BLaER1 treated with 17β-estradiol and CSF1 and Interleukin-3, amounts not matched to agents 10 nM and 100 nM (cell line): ENCODE results near the gene DPM2.

Experiments used
- H3K27ac ChIP-seq, 11 experiments: shearing (Covaris generic); formaldehyde crosslinking; 2 replicates each; pipeline ENCODE4 v1.8.1; 2022
- H3K27me3 ChIP-seq, 11 experiments: shearing (Covaris generic); formaldehyde crosslinking; 2 replicates each; pipeline ENCODE4 v1.8.1; 2022
- H3K36me3 ChIP-seq, 11 experiments: shearing (Covaris generic); formaldehyde crosslinking; 2 replicates each; pipeline ENCODE4 v1.8.1; 2022
- H3K4me1 ChIP-seq, 10 experiments: shearing (Covaris generic); formaldehyde crosslinking; 2 replicates each; pipeline ENCODE4 v1.8.1; 2022
- H3K4me2 ChIP-seq, 11 experiments: shearing (Covaris generic); formaldehyde crosslinking; 2 replicates each; pipeline ENCODE4 v1.8.1; 2022
- H3K4me3 ChIP-seq, 10 experiments: shearing (Covaris generic); formaldehyde crosslinking; 2 replicates each; pipeline ENCODE4 v1.8.1; 2022
- H3K9ac ChIP-seq, 11 experiments: shearing (Covaris generic); formaldehyde crosslinking; 2 replicates each; pipeline ENCODE4 v1.8.1; 2022
- H3K9me3 ChIP-seq, 11 experiments: shearing (Covaris generic); formaldehyde crosslinking; replicated peaks in 1 of 11; 2 replicates each; pipeline ENCODE4 v1.8.1; 2022
- H4K20me1 ChIP-seq, 11 experiments: shearing (Covaris generic); formaldehyde crosslinking; 2 replicates each; pipeline ENCODE4 v1.8.1; 2022
- Cebpa-rat ChIP-seq, 11 experiments: shearing (Covaris generic); IDR thresholded peaks; 2 replicates each; pipeline ENCODE4 v1.8.1; 2022

DPM2 gene

GRCh38 chr9:127918183-127919107 lies 19.2 kb downstream of the DPM2 start:
- Histone ChIP-seq H3K36me3 (peaks cover 4 to 20% (median 14%) of the 10 kb centered on the region in 11 experiments; a peak in 20 of 22 replicates), H3K9ac (peak overlapping the region in 10 of 11 experiments; percentile 51 to 94 (median 83); a peak in 20 of 22 replicates), H4K20me1 (peaks cover 0 to 17% (median 0%) of the 10 kb centered on the region in 11 experiments; a peak in 7 of 22 replicates), H3K4me1 (peaks cover 72 to 83% (median 75%) of the 10 kb centered on the region in 10 experiments), H3K9me3 (no peaks in the 10 kb centered on the region), H3K27ac (peak overlapping the region in 10 of 11 experiments; percentile 68 to 94 (median 84); a peak in 20 of 22 replicates), H3K4me2 (peak overlapping the region; percentile 74 to 97 (median 94)), H3K27me3 (peaks cover 2 to 13% (median 9%) of the 10 kb centered on the region in 11 experiments; a peak in 16 of 22 replicates), H3K4me3 (peak overlapping the region in 4 of 10 experiments; percentile 46 to 94 (median 80); a peak in 5 of 20 replicates)
- no peak for TF ChIP-seq Cebpa-rat (IDR thresholded peaks at IDR 0.05)

GRCh38 chr9:127917603-127918002 lies 20.1 kb downstream of the DPM2 start:
- peak overlapping the region; percentile 34 to 96 (median 72); a peak in 16 of 20 replicates for H3K4me3 ChIP-seq
- peaks cover 0 to 8% (median 7%) of the 10 kb centered on the region in 11 experiments; a peak in 12 of 22 replicates for H3K27me3 ChIP-seq
- peak overlapping the region; percentile 74 to 97 (median 94) for H3K4me2 ChIP-seq
- TF ChIP-seq Cebpa-rat (IDR thresholded peaks at IDR 0.05): no peak
- peak overlapping the region; percentile 16 to 94 (median 84); a peak in 20 of 22 replicates for H3K27ac ChIP-seq
- H3K9ac ChIP-seq: peak overlapping the region in 10 of 11 experiments; percentile 51 to 94 (median 83); a peak in 20 of 22 replicates
- H4K20me1 ChIP-seq: peaks cover 0 to 22% (median under 1%) of the 10 kb centered on the region in 11 experiments; a peak in 8 of 22 replicates
- peaks cover 80 to 92% (median 84%) of the 10 kb centered on the region in 10 experiments for H3K4me1 ChIP-seq
- H3K9me3 ChIP-seq: no peaks in the 10 kb centered on the region
- peaks cover 8 to 28% (median 22%) of the 10 kb centered on the region in 11 experiments; a peak in 21 of 22 replicates for H3K36me3 ChIP-seq

GRCh38 chr9:127916720-127917581 lies 20.7 kb downstream of the DPM2 start, which contains the start of gene ST6GALNAC4:
TSS of gene ST6GALNAC4 (minus strand) at chr9:127917041. CDS start at chr9:127916419, 622 bp downstream.
- peaks cover 0 to 27% (median 4%) of the 10 kb centered on the region in 11 experiments; a peak in 10 of 22 replicates for H4K20me1 ChIP-seq
- H3K36me3 ChIP-seq: peaks cover 15 to 35% (median 29%) of the 10 kb centered on the region in 11 experiments
- H3K27me3 ChIP-seq: peaks cover 0 to 4% (median 3%) of the 10 kb centered on the region in 11 experiments; a peak in 11 of 22 replicates
- peaks cover 84 to 94% (median 87%) of the 10 kb centered on the region in 10 experiments for H3K4me1 ChIP-seq
- H3K4me3 ChIP-seq: peak within 1 kb of the TSS; percentile 79 to 97 (median 92)
- peak within 1 kb of the TSS; percentile 94 to 100 (median 98) for H3K4me2 ChIP-seq
- no peaks in the 10 kb centered on the region for H3K9me3 ChIP-seq
- no peak for TF ChIP-seq Cebpa-rat (IDR thresholded peaks at IDR 0.05)
- H3K9ac ChIP-seq: peak within 1 kb of the TSS; percentile 81 to 94 (median 85)
- H3K27ac ChIP-seq: peak within 1 kb of the TSS; percentile 30 to 94 (median 85); a peak in 21 of 22 replicates

- H3K9me3 ChIP-seq: no peaks in the 10 kb centered on the region
- peak overlapping the region; percentile 94 to 100 (median 98) for H3K4me2 ChIP-seq
- H3K9ac ChIP-seq: peak overlapping the region; percentile 81 to 94 (median 85)
- TF ChIP-seq Cebpa-rat (IDR thresholded peaks at IDR 0.05): no peak
- H3K4me1 ChIP-seq: peaks cover 85 to 95% (median 89%) of the 10 kb centered on the region in 10 experiments
- peak overlapping the region; percentile 79 to 97 (median 92) for H3K4me3 ChIP-seq
- H3K27ac ChIP-seq: peak overlapping the region; percentile 30 to 93 (median 82); a peak in 21 of 22 replicates
- peaks cover 24 to 44% (median 37%) of the 10 kb centered on the region in 11 experiments for H3K36me3 ChIP-seq
- no peaks in the 10 kb centered on the region for H3K27me3 ChIP-seq
- H4K20me1 ChIP-seq: peaks cover 0 to 34% (median 6%) of the 10 kb centered on the region in 11 experiments; a peak in 11 of 22 replicates
These were observed 21.6 kb downstream of the DPM2 start for GRCh38 chr9:127915801-127916719.

GRCh38 chr9:127915325-127915752 lies 22.3 kb downstream of the DPM2 start:
- Histone ChIP-seq H3K4me1 (peaks cover 85 to 95% (median 89%) of the 10 kb centered on the region in 10 experiments), H3K9me3 (no peaks in the 10 kb centered on the region), H3K4me3 (peak overlapping the region; percentile 79 to 97 (median 92); a peak in 19 of 20 replicates), H3K36me3 (peaks cover 25 to 51% (median 44%) of the 10 kb centered on the region in 11 experiments), H3K27me3 (no peaks in the 10 kb centered on the region), H3K9ac (peak overlapping the region; percentile 14 to 94 (median 85); a peak in 21 of 22 replicates), H3K27ac (peak overlapping the region in 10 of 11 experiments; percentile 46 to 93 (median 82); a peak in 21 of 22 replicates), H4K20me1 (peaks cover 0 to 41% (median 14%) of the 10 kb centered on the region in 11 experiments; a peak in 11 of 22 replicates), H3K4me2 (peak overlapping the region; percentile 94 to 100 (median 98))
- no peak for TF ChIP-seq Cebpa-rat (IDR thresholded peaks at IDR 0.05)

GRCh38 chr9:127913682-127914081 lies 24.0 kb downstream of the DPM2 start:
- Histone ChIP-seq H3K36me3 (peaks cover 25 to 65% (median 58%) of the 10 kb centered on the region in 11 experiments), H3K9me3 (no peaks in the 10 kb centered on the region), H3K4me3 (no peak overlapping the region), H3K27me3 (no peaks in the 10 kb centered on the region), H4K20me1 (peaks cover 0 to 49% (median 22%) of the 10 kb centered on the region in 11 experiments; a peak in 11 of 22 replicates), H3K9ac (peak overlapping the region in 7 of 11 experiments; percentile 7 to 94 (median 51); a peak in 9 of 22 replicates), H3K4me1 (peaks cover 78 to 89% (median 86%) of the 10 kb centered on the region in 10 experiments), H3K27ac (peak overlapping the region in 3 of 11 experiments; percentile 1 to 63 (median 33); a peak in 4 of 22 replicates), H3K4me2 (peak overlapping the region in 10 of 11 experiments; percentile 94 to 99 (median 98); a peak in 16 of 22 replicates)
- no peak for TF ChIP-seq Cebpa-rat (IDR thresholded peaks at IDR 0.05)

- Histone ChIP-seq H3K4me2 (peak overlapping the region; percentile 26 to 99 (median 97); a peak in 20 of 22 replicates), H3K27me3 (no peaks in the 10 kb centered on the region), H3K9me3 (no peaks in the 10 kb centered on the region), H3K9ac (peak overlapping the region in 10 of 11 experiments; percentile 7 to 71 (median 54); a peak in 14 of 22 replicates), H3K27ac (peak overlapping the region in 5 of 11 experiments; percentile 1 to 63 (median 22); a peak in 6 of 22 replicates), H3K4me3 (no peak overlapping the region), H3K36me3 (peaks cover 25 to 73% (median 66%) of the 10 kb centered on the region in 11 experiments), H3K4me1 (peaks cover 74 to 89% (median 85%) of the 10 kb centered on the region in 10 experiments), H4K20me1 (peaks cover 0 to 49% (median 22%) of the 10 kb centered on the region in 11 experiments; a peak in 11 of 22 replicates)
- no peak for TF ChIP-seq Cebpa-rat (IDR thresholded peaks at IDR 0.05)
These were observed 24.8 kb downstream of the DPM2 start for GRCh38 chr9:127912882-127913281.
